Measurements from ENCODE around the gene GTPBP6. TPM values are rescaled to one million over a fixed set of nuclear protein-coding genes. Genes with fewer than 3 reads are reported as not detected.

GTPBP6 gene
- total and polyA plus RNA-seq, 2 experiments from 2014 or later, result 41.4 to 66.8 TPM

DNA sequence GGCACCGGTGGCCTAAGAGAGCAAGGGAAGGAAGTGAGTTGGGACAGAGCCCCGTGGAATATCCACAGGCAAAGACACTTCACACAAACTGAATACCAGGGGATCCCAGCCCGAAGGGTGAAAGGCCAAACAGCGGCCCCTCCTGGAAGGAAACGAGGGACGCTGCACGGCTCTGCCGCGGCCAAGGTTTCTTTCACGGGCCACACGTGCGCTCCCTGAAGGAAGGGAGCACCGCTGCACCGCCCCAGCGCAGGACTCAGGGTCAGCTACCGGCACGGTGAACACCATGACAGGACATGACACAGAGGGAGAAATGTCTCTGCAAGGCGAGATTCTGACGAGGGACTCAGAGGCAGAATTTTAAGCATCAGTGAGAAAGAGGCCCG is 31.5 kb upstream of the GTPBP6 start:
- H3K27ac Mint-ChIP-seq, result 0 out of 2 replicates have a peak overlapping the region, but pooled peaks have one; percentile 40

DNA sequence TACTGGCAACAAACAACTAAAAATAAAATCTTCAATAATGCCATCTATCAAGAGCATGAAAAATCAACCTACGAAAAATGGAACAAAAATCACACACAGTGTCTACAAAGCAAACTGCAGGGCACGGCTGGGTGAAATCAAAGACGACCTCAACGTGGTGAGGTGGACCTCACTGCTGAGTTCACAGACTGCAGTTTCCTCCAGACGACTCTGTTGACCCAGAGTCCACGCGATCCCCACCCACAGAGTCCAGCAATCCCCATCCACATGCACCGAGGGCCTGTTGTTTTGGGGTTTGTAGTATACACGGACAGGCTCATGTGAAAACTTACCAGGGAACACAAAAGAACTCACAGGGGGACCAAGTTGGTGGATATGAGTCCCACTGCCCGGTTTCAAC is 31.1 kb upstream of the GTPBP6 start:
- no peak overlapping the region for H3K4me3 Mint-ChIP-seq
- Histone ChIP-seq H3K79me2 (replicated peaks; ENCODE audit: insufficient read depth) (peaks cover 41% of the 10 kb centered on the region), H3K4me3 (no peak overlapping the region), H3K27ac (ENCODE audit: low read depth) (0 out of 2 replicates have a peak overlapping the region, but pooled peaks have one; percentile 32), H2AFZ (no peak overlapping the region), H3K4me2 (no peak overlapping the region), H4K20me1 (replicated peaks; ENCODE audit: insufficient read depth) (0 out of 2 replicates have a peak, but pooled peaks cover 3% of the 10 kb centered on the region), H3K4me1 (ENCODE audit: insufficient read depth) (no peaks in the 10 kb centered on the region), H3K36me3 (ENCODE audit: insufficient read depth) (no peaks in the 10 kb centered on the region), H3K27me3 (ENCODE audit: insufficient read depth) (no peaks in the 10 kb centered on the region), H3F3A (replicated peaks; ENCODE audit: low read depth) (no peaks in the 10 kb centered on the region), H3K9me2 (ENCODE audit: insufficient read depth) (no peaks in the 10 kb centered on the region)
- H3K36me3 Mint-ChIP-seq (ENCODE audit: low read depth), result peaks cover 33% of the 10 kb centered on the region
- peaks cover 11% of the 10 kb centered on the region for H3K27me3 Mint-ChIP-seq (ENCODE audit: insufficient read depth, low read depth, poor library complexity)
- no peaks in the 10 kb centered on the region for H3K4me1 Mint-ChIP-seq
- DNase-seq (ENCODE audit: low spot score) (no peak), ATAC-seq (no peak)
- H3K27ac Mint-ChIP-seq, result peak overlapping the region; percentile 14; the same call in 1 of the 2 replicates
- no peaks in the 10 kb centered on the region; the same call in 2 of the 3 replicates for H3K9me3 Mint-ChIP-seq
- no peak for TF ChIP-seq STAT1 (IDR thresholded peaks at IDR 0.05; ENCODE audit: unreplicated experiment)
- no peak for TF ChIP-seq JUNB (IDR thresholded peaks at IDR 0.05; ENCODE audit: unreplicated experiment)
- TF ChIP-seq ZNF331 (CRISPR knock-in tag; IDR thresholded peaks at IDR 0.05; ENCODE audit: low read depth), result no peak
- TF ChIP-seq EZH2 (IDR thresholded peaks at IDR 0.05; ENCODE audit: low read depth, unreplicated experiment), result no peak
- TF ChIP-seq, protein P1, sequence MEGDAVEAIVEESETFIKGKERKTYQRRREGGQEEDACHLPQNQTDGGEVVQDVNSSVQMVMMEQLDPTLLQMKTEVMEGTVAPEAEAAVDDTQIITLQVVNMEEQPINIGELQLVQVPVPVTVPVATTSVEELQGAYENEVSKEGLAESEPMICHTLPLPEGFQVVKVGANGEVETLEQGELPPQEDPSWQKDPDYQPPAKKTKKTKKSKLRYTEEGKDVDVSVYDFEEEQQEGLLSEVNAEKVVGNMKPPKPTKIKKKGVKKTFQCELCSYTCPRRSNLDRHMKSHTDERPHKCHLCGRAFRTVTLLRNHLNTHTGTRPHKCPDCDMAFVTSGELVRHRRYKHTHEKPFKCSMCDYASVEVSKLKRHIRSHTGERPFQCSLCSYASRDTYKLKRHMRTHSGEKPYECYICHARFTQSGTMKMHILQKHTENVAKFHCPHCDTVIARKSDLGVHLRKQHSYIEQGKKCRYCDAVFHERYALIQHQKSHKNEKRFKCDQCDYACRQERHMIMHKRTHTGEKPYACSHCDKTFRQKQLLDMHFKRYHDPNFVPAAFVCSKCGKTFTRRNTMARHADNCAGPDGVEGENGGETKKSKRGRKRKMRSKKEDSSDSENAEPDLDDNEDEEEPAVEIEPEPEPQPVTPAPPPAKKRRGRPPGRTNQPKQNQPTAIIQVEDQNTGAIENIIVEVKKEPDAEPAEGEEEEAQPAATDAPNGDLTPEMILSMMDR (conservative IDR thresholded peaks at IDR 0.05; ENCODE audit: low read depth in 2 of 2), result no peak
- TF ChIP-seq POLR2AphosphoS5 (IDR thresholded peaks at IDR 0.05; ENCODE audit: low read depth), result no peak
- no peak for TF ChIP-seq EZH2phosphoT487 (IDR thresholded peaks at IDR 0.05; ENCODE audit: unreplicated experiment)
- TF ChIP-seq ZNF462 (CRISPR knock-in tag; IDR thresholded peaks at IDR 0.05), result no peak
- no peak for TF ChIP-seq CREB1 (CRISPR knock-in tag; IDR thresholded peaks at IDR 0.05; ENCODE audit: low read depth)
- no peak for TF ChIP-seq ZNF114 (CRISPR knock-in tag; IDR thresholded peaks at IDR 0.05)

More for the DNA sequence above, 31.5 kb upstream of the GTPBP6 start:
- Histone ChIP-seq H2AFZ (no peak overlapping the region), H3K27me3 (ENCODE audit: insufficient read depth) (no peaks in the 10 kb centered on the region), H3K4me3 (no peak overlapping the region), H3K4me1 (ENCODE audit: insufficient read depth) (no peaks in the 10 kb centered on the region), H3K36me3 (ENCODE audit: insufficient read depth) (no peaks in the 10 kb centered on the region), H3K79me2 (replicated peaks; ENCODE audit: insufficient read depth) (peaks cover 45% of the 10 kb centered on the region), H3K27ac (ENCODE audit: low read depth) (0 out of 2 replicates have a peak overlapping the region, but pooled peaks have one; percentile 32), H3F3A (replicated peaks; ENCODE audit: low read depth) (no peaks in the 10 kb centered on the region), H3K9me2 (ENCODE audit: insufficient read depth) (no peaks in the 10 kb centered on the region), H3K4me2 (no peak overlapping the region), H4K20me1 (replicated peaks; ENCODE audit: insufficient read depth) (0 out of 2 replicates have a peak, but pooled peaks cover 3% of the 10 kb centered on the region)
- peaks cover 33% of the 10 kb centered on the region for H3K36me3 Mint-ChIP-seq (ENCODE audit: low read depth)
- ATAC-seq (peak; percentile 61), DNase-seq (ENCODE audit: low spot score) (peak; percentile 64)
- no peak overlapping the region for H3K4me3 Mint-ChIP-seq
- no peaks in the 10 kb centered on the region; the same call in 1 of the 3 replicates for H3K9me3 Mint-ChIP-seq
- peaks cover 11% of the 10 kb centered on the region for H3K27me3 Mint-ChIP-seq (ENCODE audit: insufficient read depth, low read depth, poor library complexity)
- no peaks in the 10 kb centered on the region for H3K4me1 Mint-ChIP-seq
- no peak for TF ChIP-seq NANOG (IDR thresholded peaks at IDR 0.05; ENCODE audit: borderline replicate concordance)
- TF ChIP-seq, protein P1 (conservative IDR thresholded peaks at IDR 0.05; ENCODE audit: low read depth in 2 of 2), result peak in 1 of 2 experiments; percentile 58; a peak in 2 of 4 replicates
